ENCODE measurements around the gene PEX5.
A peak's percentile ranks its signal among the peaks of the same experiment; 100 is the strongest.
"Not testable (repeated sequence)": the region's sequence is repeated elsewhere in the genome, so short reads cannot be mapped to it uniquely, and the experiment has no call there.

The PEX5 gene

GRCh38 chr12:7209958-7210357 lies 20.5 kb downstream of the PEX5 start:
- H3K27ac ChIP-seq = no peak overlapping the region
- no peak for DNase-seq (ENCODE audit: low read depth, low spot score)

DNA sequence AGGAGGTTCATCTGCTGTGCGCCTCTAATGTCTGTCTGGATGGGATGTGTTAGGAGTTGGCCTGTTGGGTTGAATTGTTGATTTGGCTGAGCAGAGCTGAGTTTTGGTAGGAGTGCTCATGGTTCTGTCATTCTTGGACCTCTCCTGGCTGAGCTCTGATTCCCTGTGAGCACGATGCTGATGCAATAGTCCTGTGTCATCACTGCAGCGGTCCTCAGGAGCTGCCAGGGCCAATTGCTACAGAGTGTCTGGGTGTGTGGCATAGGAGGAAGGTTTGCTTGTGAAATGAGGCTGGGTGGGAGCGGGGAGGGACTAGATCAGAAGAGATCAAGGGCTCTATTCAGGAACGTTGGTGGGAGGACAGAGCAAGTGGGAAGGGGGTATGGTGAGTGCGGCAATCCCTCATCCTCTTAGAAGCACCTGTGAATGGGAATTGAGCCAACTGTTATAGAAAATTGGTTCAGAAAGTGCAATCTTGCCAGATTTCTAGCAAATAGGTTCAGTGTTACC lies 21.2 kb downstream of the PEX5 start:
- no peak for DNase-seq (ENCODE audit: low read depth, low spot score)
- no peak overlapping the region for H3K27ac ChIP-seq

DNA sequence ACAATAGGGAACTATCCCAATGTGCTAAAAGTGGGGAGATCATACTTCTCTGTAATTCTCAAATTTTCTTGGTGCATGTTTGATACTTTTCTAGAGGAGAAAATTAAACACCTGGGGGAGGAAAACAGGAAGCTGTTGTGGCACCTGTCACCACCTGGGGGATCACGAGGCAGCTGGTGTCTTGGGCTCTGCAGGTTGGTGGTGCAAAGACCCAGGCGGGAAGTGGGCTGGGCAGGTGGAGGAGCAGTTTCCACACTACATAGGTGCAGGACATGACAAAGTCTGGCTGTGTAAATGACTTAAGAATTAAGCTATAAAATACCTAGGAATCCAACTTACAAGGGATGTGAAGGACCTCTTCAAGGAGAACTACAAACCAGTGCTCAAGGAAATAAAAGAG lies 23.2 kb downstream of the PEX5 start:
- no peak overlapping the region for H3K27ac ChIP-seq
- no peak for DNase-seq (ENCODE audit: low read depth, low spot score)

- DNase-seq (ENCODE audit: low read depth, low spot score); H3K27ac ChIP-seq: not testable (repeated sequence)
These were observed 24.3 kb downstream of the PEX5 start for GRCh38 chr12:7213745-7214144.

- no peak overlapping the region for H3K27ac ChIP-seq
- DNase-seq (ENCODE audit: low read depth, low spot score) = no peak
These were observed 28.1 kb downstream of the PEX5 start for GRCh38 chr12:7217475-7218069.

GRCh38 chr12:7219599-7220243 lies 30.2 kb downstream of the PEX5 start:
- H3K27ac ChIP-seq = no peak overlapping the region
- DNase-seq (ENCODE audit: low read depth, low spot score) = peak; percentile 20

DNA sequence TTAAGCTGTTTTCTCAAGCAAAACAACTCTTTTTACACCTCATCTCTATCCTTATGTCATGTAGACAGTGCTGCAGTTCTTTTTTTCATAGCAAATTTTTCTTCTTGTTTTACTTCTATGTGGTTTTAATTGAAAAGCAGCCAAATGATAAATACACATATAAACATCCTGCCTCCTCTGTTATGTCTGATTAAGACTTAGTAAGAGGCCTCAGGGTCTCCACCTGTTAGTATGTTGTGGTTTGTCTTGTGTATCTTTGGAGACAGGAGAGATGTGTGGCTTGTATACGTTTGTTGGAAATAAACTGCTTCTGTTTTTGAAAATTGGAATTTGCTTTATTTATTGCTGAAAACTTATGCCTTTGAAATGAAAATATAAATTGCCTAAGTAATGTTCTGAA lies 32.0 kb downstream of the PEX5 start:
- peak; percentile 24 for DNase-seq (ENCODE audit: low read depth, low spot score)
- no peak overlapping the region for H3K27ac ChIP-seq

- no peak overlapping the region for H3K27ac ChIP-seq
- DNase-seq (ENCODE audit: low read depth, low spot score) = no peak
These were observed 40.3 kb downstream of the PEX5 start for GRCh38 chr12:7229741-7230140.

DNA sequence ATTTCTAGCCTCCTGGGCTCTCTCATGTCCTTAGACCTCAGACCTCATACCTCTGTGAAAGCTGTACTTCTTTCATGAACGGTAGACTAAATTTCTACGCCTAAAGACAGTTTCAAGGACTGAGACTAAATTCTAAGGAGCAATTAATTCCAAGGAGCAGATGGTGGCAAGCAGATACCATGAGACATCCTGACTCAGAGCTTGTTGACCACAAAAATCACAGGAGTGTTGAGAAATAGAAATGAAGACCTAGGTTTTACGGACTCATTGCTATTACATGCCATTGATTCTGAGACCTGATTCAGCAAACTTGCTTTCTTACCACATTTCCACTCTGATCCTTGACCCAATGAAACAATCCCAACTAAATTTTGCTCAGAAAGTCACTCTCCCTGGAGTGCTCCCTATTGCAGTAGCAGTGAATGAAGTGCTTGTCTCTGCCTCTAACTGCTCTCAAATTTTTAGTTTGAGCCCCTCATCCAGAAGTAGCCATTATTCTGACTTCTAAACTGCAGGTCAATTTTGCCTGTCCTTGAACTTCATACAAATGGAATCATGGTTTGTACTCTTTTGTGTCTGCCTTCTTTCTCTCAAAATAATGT lies 52.0 kb downstream of the PEX5 start:
- H3K27ac ChIP-seq = no peak overlapping the region
- DNase-seq (ENCODE audit: low read depth, low spot score) = peak; percentile 39

- H3K27ac ChIP-seq = no peak overlapping the region
- DNase-seq (ENCODE audit: low read depth, low spot score) = no peak
These were observed 53.0 kb downstream of the PEX5 start for GRCh38 chr12:7242176-7243101.

- DNase-seq (ENCODE audit: low read depth, low spot score); H3K27ac ChIP-seq: not testable (repeated sequence)
These were observed 62.0 kb downstream of the PEX5 start for GRCh38 chr12:7251328-7251996.

- H3K27ac ChIP-seq = no peak overlapping the region
- DNase-seq (ENCODE audit: low read depth, low spot score) = no peak
These were observed 69.6 kb downstream of the PEX5 start for GRCh38 chr12:7259060-7259459.
